Left lung (tissue), 10 donors: ENCODE results near the gene MRLN. TPM values are rescaled to one million over a fixed set of nuclear protein-coding genes. Genes with fewer than 3 reads are reported as not detected.

Experiments used
- ATAC-seq: fragments of 200-7000 bp; cut with Tn5 transposase; one replicate; pipeline ENCODE4 v1.9.1; 2020; ENCODE audit warnings: moderate library complexity
- DNase-seq, 4 donors: peaks; one replicate each; pipeline ENCODE4 v3.0.0-alpha.2; 2013 to 2020
- H3K27ac ChIP-seq, 2 donors: fragments of 200-600 bp; sonication (generic) in 1 of 2; one replicate each; pipeline versions ENCODE4 v1.5.0 to v1.8.0; 2020 to 2021
- H3K27me3 ChIP-seq, 2 donors: fragments of 200-600 bp; sonication (generic) in 1 of 2; one replicate each; pipeline versions ENCODE4 v1.5.0 to v1.8.0; 2020 to 2021
- H3K36me3 ChIP-seq, 2 donors: fragments of 200-600 bp; sonication (generic) in 1 of 2; one replicate each; pipeline versions ENCODE4 v1.5.0 to v1.8.0; 2020 to 2021
- H3K4me1 ChIP-seq, 2 donors: fragments of 200-600 bp; one replicate each; pipeline ENCODE4 v1.8.0; 2021
- H3K4me3 ChIP-seq, 2 donors: fragments of 200-600 bp; sonication (generic) in 1 of 2; one replicate each; pipeline versions ENCODE4 v1.5.0 to v1.8.0; 2020 to 2021; ENCODE audit warnings: mild to moderate bottlenecking in 1 of 2
- H3K9me3 ChIP-seq, 2 donors: fragments of 200-600 bp; sonication (generic) in 1 of 2; one replicate each; pipeline versions ENCODE4 v1.5.0 to v1.8.0; 2020 to 2021
- CTCF ChIP-seq, 2 donors: fragments of 200-600 bp; sonication (generic) in 1 of 2; IDR thresholded peaks; one replicate each; pipeline versions ENCODE4 v1.5.0 to v1.8.0; 2021; ENCODE audit warnings: antibody characterized with exemption in 2 of 2
- intact Hi-C, 2 donors: fragments of 100-400 bp; cut with DNase I; formaldehyde crosslinking; loops; one replicate each; pipeline versions ENCODE4 v1.11.2 to v1.14.2; 2022
- polyA plus RNA-seq, 6 donors: library from polyadenylated mRNA; unstranded; fragments of 120-200 nt; gene quantifications; one replicate each; pipeline ENCODE4 v1.2.1, GENCODE V29; 2013; ENCODE audit not compliant: insufficient read length in 6 of 6
- total RNA-seq, 2 donors: library from RNA; stranded (reverse); fragmentation: NEBNext Ultra II Directional; extraction: Animal tissue kit (Norgen Biotek cat#: 25700); gene quantifications; one replicate each; pipeline ENCODE4 v1.2.1, GENCODE V29; 2021
- donor health status: DM: no; HTN: yes; CAD: no.
- donor health status: DM: no; HTN: no; CAD: no.

Gene MRLN
- total and polyA plus RNA-seq, 8 donors, result 0.41 to 0.79 (median 0.59) TPM; not detected in 2

GRCh38 chr10:59774451-59774850 lies 21.2 kb upstream of the MRLN start:
- intact Hi-C loops, result no loop called here
- Histone ChIP-seq H3K27ac (no peak overlapping the region), H3K4me3 (no peak overlapping the region), H3K36me3 (no peaks in the 10 kb centered on the region), H3K9me3 (peaks cover 0 to 6% of the 10 kb centered on the region in 2 donors), H3K4me1 (no peaks in the 10 kb centered on the region), H3K27me3 (no peaks in the 10 kb centered on the region)
- ATAC-seq (no peak), DNase-seq (no peak)
- no peak for TF ChIP-seq CTCF (IDR thresholded peaks at IDR 0.05)

- H3K9me3 ChIP-seq, result peaks cover 0 to 6% of the 10 kb centered on the region in 2 donors
- no peak overlapping the region for H3K27ac ChIP-seq
- intact Hi-C loops, result no loop called here
- no peak for TF ChIP-seq CTCF (IDR thresholded peaks at IDR 0.05)
- no peak overlapping the region for H3K4me3 ChIP-seq
- DNase-seq (no peak), ATAC-seq (no peak)
- no peaks in the 10 kb centered on the region for H3K4me1 ChIP-seq
- H3K27me3 ChIP-seq, result no peaks in the 10 kb centered on the region
- no peaks in the 10 kb centered on the region for H3K36me3 ChIP-seq
These were observed 19.8 kb upstream of the MRLN start for GRCh38 chr10:59773088-59773487.

GRCh38 chr10:59771162-59771807 lies 18.0 kb upstream of the MRLN start:
- TF ChIP-seq CTCF (IDR thresholded peaks at IDR 0.05), result no peak
- no peak for ATAC-seq
- Histone ChIP-seq H3K9me3 (no peaks in the 10 kb centered on the region), H3K4me1 (no peaks in the 10 kb centered on the region), H3K4me3 (no peak overlapping the region), H3K27ac (no peak overlapping the region), H3K27me3 (no peaks in the 10 kb centered on the region), H3K36me3 (no peaks in the 10 kb centered on the region)
- DNase-seq, result no peak
- intact Hi-C loops, result no loop called here

GRCh38 chr10:59770689-59771088 lies 17.4 kb upstream of the MRLN start:
- TF ChIP-seq CTCF (IDR thresholded peaks at IDR 0.05), result no peak
- no peak for ATAC-seq
- Histone ChIP-seq H3K9me3 (no peaks in the 10 kb centered on the region), H3K36me3 (no peaks in the 10 kb centered on the region), H3K27me3 (no peaks in the 10 kb centered on the region), H3K27ac (no peak overlapping the region), H3K4me1 (no peaks in the 10 kb centered on the region), H3K4me3 (no peak overlapping the region)
- no peak for DNase-seq
- intact Hi-C loops, result no loop called here

- no peaks in the 10 kb centered on the region for H3K9me3 ChIP-seq
- DNase-seq (no peak), ATAC-seq (no peak)
- TF ChIP-seq CTCF (IDR thresholded peaks at IDR 0.05), result no peak
- no peaks in the 10 kb centered on the region for H3K27me3 ChIP-seq
- no peaks in the 10 kb centered on the region for H3K4me1 ChIP-seq
- H3K27ac ChIP-seq, result no peak overlapping the region
- no peak overlapping the region for H3K4me3 ChIP-seq
- H3K36me3 ChIP-seq, result no peaks in the 10 kb centered on the region
- intact Hi-C loops, result no loop called here
These were observed 9.2 kb upstream of the MRLN start for GRCh38 chr10:59762505-59762904.
